ENCODE results near the gene RAB43. TPM values are rescaled to one million over a fixed set of nuclear protein-coding genes. Genes with fewer than 3 reads are reported as not detected.
"Not testable (repeated sequence)": the region's sequence is repeated elsewhere in the genome, so short reads cannot be mapped to it uniquely, and the experiment has no call there.

The RAB43 gene
- polyA plus RNA-seq (2011; rRNA removed) = 1.6 and 2.6 TPM in 2 replicates
- 2.4 and 4.1 TPM in 2 replicates for polyA plus RNA-seq (2012; cell fraction: cytosol; rRNA removed)
- polyA plus RNA-seq (2012; cell fraction: nucleus; rRNA removed) = 4.3 and 5.3 TPM in 2 replicates
- 2.0 to 3.0 TPM (median 2.9 TPM) in 3 replicates for polyA plus RNA-seq (2017; fragmentation: RNase III; extraction: RNeasy Plus Mini Kit Qiagen cat#74134 plus additional on column Dnase treatment)
- 0.95 and 2.7 TPM in 2 replicates for polyA minus RNA-seq (2011; rRNA and poly(A)+ RNA removed)

- TF ChIP-seq POLR2A (IDR thresholded peaks at IDR 0.05; ENCODE audit: low read length) = no peak
- TF ChIP-seq HEYL (CRISPR knock-in tag; IDR thresholded peaks at IDR 0.05) = no peak
- TF ChIP-seq EHF (CRISPR knock-in tag; IDR thresholded peaks at IDR 0.05) = no peak
- TF ChIP-seq MYC (IDR thresholded peaks at IDR 0.05; ENCODE audit: borderline replicate concordance, low read length) = no peak
- TF ChIP-seq NPAS2 (CRISPR knock-in tag; IDR thresholded peaks at IDR 0.05; ENCODE audit: borderline replicate concordance) = no peak
- no peak for TF ChIP-seq REST (IDR thresholded peaks at IDR 0.05)
- no peak for TF ChIP-seq JUNB (IDR thresholded peaks at IDR 0.05)
- no peak for TF ChIP-seq MAFK (IDR thresholded peaks at IDR 0.05; ENCODE audit: partially characterized antibody)
- TF ChIP-seq RARB (CRISPR knock-in tag; IDR thresholded peaks at IDR 0.05) = no peak
- Histone ChIP-seq H3K9me3 (no peaks in the 10 kb centered on the region), H3K4me2 (peak within 1 kb of the TSS; percentile 97), H3K4me3 (peak within 1 kb of the TSS; percentile 61), H3K27ac (peak within 1 kb of the TSS; percentile 73 to 91), H3K4me1 (peaks cover 27% of the 10 kb centered on the region)
- WGBS (ENCODE audit: missing lambda C conversion rate) = no CpG with 5 or more reads among the region's 60 CpGs
- DNase-seq (ENCODE audit: low read depth in 1 of 2, low spot score in 1 of 2) = peak; percentile 75 to 80
- ChIA-PET POLR2A (interaction anchor here (0.5 to 2.0 kb wide), 9 partner anchors 10 to 191 kb away, joined by 3 to 7 read pairs (median 4); partner anchors contain the start of gene CNBP), CTCF (interaction anchor here (0.6 to 5.3 kb wide), 5 partner anchors 15 to 176 kb away, joined by 3 to 25 read pairs (median 4); no protein-coding TSS in a partner anchor)
- peak; percentile 80 to 81 for ATAC-seq
- no peak for FAIRE-seq
Observed at GRCh38 chr3:129121792-129122411, at the start of gene RAB43. TSS of gene RAB43 (minus strand) at chr3:129121804. CDS start at chr3:129121489, 315 bp downstream.

- CTCF ChIA-PET = interaction anchor here (0.9 to 2.5 kb wide), 5 partner anchors 29 to 113 kb away, joined by 3 to 19 read pairs (median 4); no protein-coding TSS in a partner anchor
- 92% methylated on average over 15 of the region's 15 CpGs for WGBS (ENCODE audit: missing lambda C conversion rate)
- DNase-seq (ENCODE audit: low read depth in 1 of 2, low spot score in 1 of 2) (no peak), ATAC-seq (no peak), FAIRE-seq (no peak)
- no peak overlapping the region for H3K4me2 ChIP-seq
- H3K4me1 ChIP-seq = peaks cover 9% of the 10 kb centered on the region; the same call in 2 of the 3 replicates
- POLR2A ChIA-PET = no interaction called here
- H3K27ac ChIP-seq = no peak overlapping the region
- no peak overlapping the region for H3K4me3 ChIP-seq
- no peaks in the 10 kb centered on the region for H3K9me3 ChIP-seq
- TF ChIP-seq TFCP2L1 (CRISPR knock-in tag; IDR thresholded peaks at IDR 0.05) = no peak
- no peak for TF ChIP-seq CHD2 (IDR thresholded peaks at IDR 0.05; ENCODE audit: low read length, partially characterized antibody)
- no peak for TF ChIP-seq ZFP36 (IDR thresholded peaks at IDR 0.05; ENCODE audit: borderline replicate concordance, partially characterized antibody)
- TF ChIP-seq REST (IDR thresholded peaks at IDR 0.05) = no peak
- no peak for TF ChIP-seq BCL3 (IDR thresholded peaks at IDR 0.05)
- TF ChIP-seq ATOH8 (CRISPR knock-in tag; IDR thresholded peaks at IDR 0.05; ENCODE audit: low read depth) = no peak
- no peak for TF ChIP-seq E2F6 (IDR thresholded peaks at IDR 0.05; ENCODE audit: borderline replicate concordance, low read depth)
- no peak for TF ChIP-seq HDAC2 (IDR thresholded peaks at IDR 0.05)
- no peak for TF ChIP-seq SREBF2 (IDR thresholded peaks at IDR 0.05)
- TF ChIP-seq HEYL (CRISPR knock-in tag; IDR thresholded peaks at IDR 0.05) = no peak
- TF ChIP-seq FOXS1 (CRISPR knock-in tag; IDR thresholded peaks at IDR 0.05) = no peak
- no peak for TF ChIP-seq FOSL2 (IDR thresholded peaks at IDR 0.05)
- TF ChIP-seq FOSL2 (CRISPR knock-in tag; IDR thresholded peaks at IDR 0.05) = no peak
- TF ChIP-seq TP53 (CRISPR knock-in tag; IDR thresholded peaks at IDR 0.05) = no peak
- TF ChIP-seq RARB (CRISPR knock-in tag; IDR thresholded peaks at IDR 0.05) = no peak
- TF ChIP-seq MAFK (IDR thresholded peaks at IDR 0.05; ENCODE audit: partially characterized antibody) = no peak
Observed at GRCh38 chr3:129166579-129167332, 45.2 kb upstream of the RAB43 start.

GRCh38 chr3:129165594-129165993 is 44.0 kb upstream of the RAB43 start:
- CTCF ChIA-PET = interaction anchor here (0.9 to 2.5 kb wide), 4 partner anchors 31 to 195 kb away, joined by 3 to 19 read pairs (median 4); no protein-coding TSS in a partner anchor
- H3K4me2 ChIP-seq; H3K9me3 ChIP-seq; POLR2A ChIA-PET; H3K27ac ChIP-seq; ATAC-seq; DNase-seq (ENCODE audit: low read depth in 1 of 2, low spot score in 1 of 2); H3K4me1 ChIP-seq; H3K4me3 ChIP-seq; FAIRE-seq: not testable (repeated sequence)
- 88% methylated on average over 7 of the region's 8 CpGs for WGBS (ENCODE audit: missing lambda C conversion rate)
